C1 segment of cervical spinal cord (tissue), 14 donors: Measurements from ENCODE around the gene CNNM4.
"Not testable (repeated sequence)": the region's sequence is repeated elsewhere in the genome, so short reads cannot be mapped to it uniquely, and the experiment has no call there.

Experiments
- DNase-seq, 14 donors: peaks; one replicate each; lab custom pipeline; 2025; lab: John Stamatoyannopoulos, UW

CNNM4 gene

DNA sequence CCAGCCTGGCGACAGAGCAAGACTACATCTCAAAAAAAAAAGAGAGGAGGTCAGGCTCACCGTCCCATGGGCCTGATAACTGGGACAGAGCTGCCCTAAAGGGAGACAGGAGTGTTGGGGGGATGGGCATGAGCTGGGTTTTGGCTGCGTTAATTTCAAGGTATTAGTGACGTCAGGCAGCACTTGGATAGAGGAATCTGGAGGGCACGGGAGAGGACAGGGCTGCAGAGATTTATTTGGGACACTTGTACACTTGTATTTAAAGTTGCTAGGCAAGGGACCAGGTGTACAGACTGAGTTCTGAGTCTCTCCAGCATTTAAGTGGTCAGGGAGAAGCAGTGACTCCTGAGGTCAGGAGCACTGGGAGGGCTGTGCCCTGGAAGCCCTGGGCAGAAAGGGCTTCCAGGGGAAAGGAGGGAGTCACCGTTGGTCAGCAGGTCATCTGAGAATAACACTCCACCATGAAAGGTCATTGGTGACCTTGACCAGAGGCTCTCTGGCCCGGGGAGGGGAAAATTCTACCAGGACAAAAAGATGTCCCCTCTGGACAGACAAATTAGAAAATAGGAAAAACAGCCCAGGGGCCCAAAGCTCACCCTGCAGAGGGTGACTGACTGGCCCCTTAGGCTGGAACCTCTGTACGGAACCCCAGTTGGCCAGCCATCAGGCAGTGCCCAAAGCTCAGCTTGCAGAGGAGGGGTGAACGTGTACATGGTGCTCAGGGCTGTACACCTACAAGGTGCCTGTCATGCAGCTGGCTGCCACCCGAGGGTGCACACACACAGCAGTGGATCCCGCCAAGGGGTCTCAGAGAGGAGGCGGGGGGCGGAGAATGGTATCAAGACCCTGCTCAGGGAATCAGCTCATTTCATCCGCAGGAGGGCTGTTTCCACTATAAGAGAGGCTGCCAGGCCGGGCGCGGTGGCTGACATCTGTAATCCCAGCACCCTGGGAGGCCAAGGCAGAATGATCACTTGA is 32.4 kb downstream of the CNNM4 start:
- DNase-seq, result no peak

- no peak for DNase-seq
Measured at GRCh38 chr2:96795076-96795475, 34.4 kb downstream of the CNNM4 start.

GRCh38 chr2:96796497-96796896 is 35.8 kb downstream of the CNNM4 start:
- DNase-seq, result not testable (repeated sequence)

- no peak for DNase-seq
Measured at GRCh38 chr2:96797066-96797625, 36.4 kb downstream of the CNNM4 start.

GRCh38 chr2:96798733-96799622 is 38.3 kb downstream of the CNNM4 start:
- DNase-seq, result no peak

DNA sequence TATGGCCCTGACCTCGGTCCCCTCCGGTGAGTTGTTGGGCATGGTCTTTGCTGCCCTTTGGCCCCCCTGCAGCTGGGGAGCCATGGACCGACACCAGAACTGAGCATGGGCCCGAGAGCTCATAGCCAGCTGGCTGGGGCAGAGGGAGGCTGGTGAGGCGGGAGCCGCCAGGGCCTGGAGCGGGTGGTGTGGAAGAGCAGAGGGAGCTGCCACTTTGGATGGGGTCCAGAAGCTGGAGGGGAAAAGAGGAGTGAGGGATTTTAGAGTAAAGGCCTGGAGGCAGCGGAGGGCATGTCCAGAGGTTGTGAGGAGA is 38.9 kb downstream of the CNNM4 start:
- no peak for DNase-seq

- DNase-seq, result no peak
Measured at GRCh38 chr2:96800061-96801004, 39.6 kb downstream of the CNNM4 start.

DNA sequence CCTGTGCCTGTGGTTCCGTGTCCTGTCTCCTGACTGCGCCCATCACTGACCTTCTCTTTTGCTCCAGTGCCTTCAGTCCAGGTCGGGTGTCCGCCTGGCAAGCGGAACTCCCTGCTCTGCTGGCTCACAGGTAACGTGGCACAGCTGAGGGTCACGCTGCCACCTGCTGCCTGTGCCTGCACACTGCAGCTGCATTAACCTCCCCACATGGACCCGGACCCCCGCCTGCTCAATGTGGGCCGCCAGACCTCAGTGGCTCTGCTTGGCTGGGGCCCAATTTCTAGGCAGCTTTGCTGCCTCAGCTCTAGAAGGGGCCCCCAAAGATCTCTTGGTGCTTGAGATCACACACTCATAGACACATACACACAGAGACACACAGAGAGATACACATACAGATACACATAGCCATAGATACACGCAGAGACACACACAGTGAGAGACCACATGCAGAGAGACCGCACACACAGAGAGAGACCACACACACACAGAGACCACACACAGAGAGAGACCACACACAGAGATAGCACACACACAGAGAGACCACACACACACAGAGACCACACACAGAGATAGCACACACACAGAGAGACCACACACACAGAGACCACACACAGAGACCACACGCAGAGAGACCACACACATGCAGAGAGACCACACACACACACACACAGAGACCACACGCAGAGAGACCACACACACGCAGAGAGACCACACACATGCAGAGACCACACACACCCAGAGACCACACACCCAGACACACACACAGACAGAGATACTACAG is 40.5 kb downstream of the CNNM4 start:
- DNase-seq, result peak in 10 of 14 donors; percentile 16 to 78 (median 26)

- DNase-seq, result no peak
Measured at GRCh38 chr2:96801786-96802595, 41.3 kb downstream of the CNNM4 start.

DNA sequence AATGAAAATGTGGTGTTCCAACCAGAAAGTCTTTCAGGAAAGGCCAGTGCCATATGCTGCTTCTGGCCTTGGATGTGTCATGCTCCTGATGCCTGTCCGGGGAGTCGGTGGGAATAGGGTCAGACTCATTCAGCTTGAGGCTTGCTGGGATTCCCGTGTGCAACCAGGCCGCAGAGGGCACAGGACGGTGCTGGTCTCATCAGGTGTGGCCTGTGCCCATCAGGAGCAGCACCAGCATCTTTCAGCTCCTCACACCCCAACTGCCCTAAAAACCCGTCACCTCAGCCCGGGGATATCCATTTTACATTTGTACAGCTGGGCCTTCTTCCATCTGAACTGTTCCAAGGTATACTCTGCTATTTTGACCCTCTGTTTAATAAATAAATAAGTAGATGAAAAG is 42.0 kb downstream of the CNNM4 start:
- no peak for DNase-seq

DNA sequence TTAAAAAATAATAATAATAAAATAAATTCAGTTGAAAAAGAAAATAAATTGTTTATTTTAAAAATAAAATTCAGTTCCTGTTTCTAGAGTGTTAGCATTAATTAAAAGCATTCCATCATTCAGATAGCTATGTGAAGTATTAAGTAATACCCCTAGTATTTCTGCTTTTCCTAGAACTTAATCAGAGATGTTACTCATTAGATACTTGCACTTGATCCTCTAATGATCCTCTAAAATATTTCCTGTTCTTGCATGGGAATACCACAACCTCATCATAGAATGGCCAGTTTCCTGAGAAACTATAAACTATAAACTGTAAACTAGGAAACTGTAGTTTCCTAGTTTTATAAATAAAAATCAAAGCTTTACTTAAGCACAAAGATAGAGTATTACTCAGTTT is 44.3 kb downstream of the CNNM4 start:
- no peak for DNase-seq

- not testable (repeated sequence) for DNase-seq
Measured at GRCh38 chr2:96805946-96806345, 45.2 kb downstream of the CNNM4 start.

GRCh38 chr2:96806468-96807126 is 45.9 kb downstream of the CNNM4 start:
- no peak for DNase-seq

DNA sequence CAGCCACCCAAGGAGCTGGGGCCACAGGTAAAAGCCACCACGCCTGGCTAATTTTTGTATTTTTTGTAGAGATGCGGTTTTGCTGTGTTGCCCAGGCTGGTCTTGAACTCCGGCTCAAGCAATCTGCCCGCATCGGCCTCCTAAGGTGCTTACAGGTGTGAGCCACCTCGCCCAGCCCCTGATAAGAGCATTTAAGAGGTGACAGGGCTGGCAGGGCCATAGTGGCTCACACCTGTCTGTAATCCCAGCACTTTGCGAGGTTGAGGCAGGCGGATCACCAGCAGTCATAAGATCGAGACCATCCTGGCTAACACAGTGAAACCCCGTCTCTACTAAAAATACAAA is 46.4 kb downstream of the CNNM4 start:
- DNase-seq, result no peak

DNA sequence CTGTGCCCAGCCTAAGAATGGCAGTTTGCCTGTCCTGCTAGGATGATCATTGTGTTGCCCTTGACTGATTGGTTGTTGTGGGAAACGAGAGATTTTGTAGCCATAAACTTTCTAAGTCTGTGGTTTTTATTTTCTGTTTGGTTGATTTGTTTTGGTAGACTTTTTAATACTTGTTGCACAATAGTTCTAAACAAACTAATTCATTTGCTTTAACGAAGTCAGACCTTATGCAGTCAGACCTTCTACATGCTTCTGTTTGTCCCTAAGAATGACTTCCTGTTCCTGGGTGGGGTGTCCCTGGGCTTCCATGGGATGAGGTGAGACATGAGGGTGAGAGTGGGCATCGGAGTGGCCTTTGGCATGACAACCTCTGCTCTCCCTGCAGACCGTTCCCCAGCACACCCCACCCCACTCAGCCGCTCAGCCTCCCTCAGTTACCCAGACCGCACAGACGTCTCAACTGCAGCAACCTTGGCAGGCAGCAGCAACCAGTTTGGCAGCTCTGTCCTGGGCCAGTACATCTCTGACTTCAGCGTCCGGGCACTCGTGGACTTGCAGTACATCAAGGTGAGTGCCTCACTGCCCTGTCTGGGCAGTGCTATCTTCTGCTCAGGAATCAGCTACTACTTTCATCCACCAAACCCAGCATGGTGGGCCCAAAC is 47.6 kb downstream of the CNNM4 start:
- no peak for DNase-seq

DNA sequence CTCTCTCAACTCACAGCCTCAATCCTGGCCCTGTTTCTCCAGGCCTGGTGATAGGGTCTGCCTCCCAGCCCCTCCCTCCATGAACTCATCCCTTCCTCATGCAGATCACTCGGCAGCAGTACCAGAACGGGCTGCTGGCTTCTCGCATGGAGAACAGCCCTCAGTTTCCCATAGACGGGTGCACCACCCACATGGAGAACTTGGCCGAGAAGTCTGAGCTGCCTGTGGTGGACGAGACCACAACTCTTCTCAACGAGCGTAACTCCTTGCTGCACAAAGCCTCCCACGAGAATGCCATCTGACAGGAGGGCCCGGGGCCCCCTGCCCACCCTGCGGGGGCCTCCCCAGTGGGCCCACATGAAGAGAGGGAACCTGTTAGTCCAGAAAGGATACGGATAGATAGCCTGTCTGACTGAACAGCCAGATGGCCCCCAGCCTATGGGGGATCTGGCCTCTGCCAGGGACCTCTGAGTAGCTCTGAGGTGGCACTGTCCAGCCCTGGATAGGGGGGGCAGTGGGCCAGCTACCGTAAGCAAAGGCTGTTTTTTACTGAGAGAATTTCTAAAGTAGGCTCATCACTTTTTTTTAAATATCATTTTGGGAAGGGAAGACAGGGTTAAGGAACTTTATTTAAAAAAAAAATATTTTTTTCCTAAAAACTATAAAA is 48.6 kb downstream of the CNNM4 start:
- DNase-seq, result no peak

- DNase-seq, result peak in 1 of 14 donors; percentile 19
Measured at GRCh38 chr2:96809951-96810782, 49.5 kb downstream of the CNNM4 start.
